ENCODE results near the gene RAPGEF1. TPM values are rescaled to one million over a fixed set of nuclear protein-coding genes. Genes with fewer than 3 reads are reported as not detected.

The RAPGEF1 gene
- total and polyA plus RNA-seq, 12 donors, result 39.6 to 135 (median 111) TPM

DNA sequence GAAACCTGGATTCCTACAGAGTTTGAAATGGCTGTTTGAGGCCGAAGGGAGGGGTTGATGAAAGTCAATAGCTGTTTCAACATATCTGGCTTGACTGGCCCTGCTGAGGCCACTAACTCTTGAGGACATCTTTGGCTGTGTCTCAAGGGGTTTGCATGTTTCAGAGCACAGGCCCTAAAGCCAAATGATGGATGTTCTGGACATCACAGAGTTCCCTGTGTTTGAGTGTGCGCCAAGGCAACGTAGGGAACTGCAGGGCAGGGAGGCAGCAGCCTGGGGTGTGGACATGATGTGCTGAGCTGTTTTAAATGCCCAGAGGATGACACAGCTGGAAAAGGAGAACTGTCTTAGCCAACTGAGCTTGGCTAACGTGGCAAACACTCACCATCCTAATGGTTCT is 89.6 kb downstream of the RAPGEF1 start:
- peaks cover 4 to 69% (median 48%) of the 10 kb centered on the region in 9 donors for H3K4me1 ChIP-seq
- ATAC-seq, result peak in 6 of 8 donors; percentile 29 to 85 (median 45)
- intact Hi-C loops (cut with DNase I), result no loop called here

DNA sequence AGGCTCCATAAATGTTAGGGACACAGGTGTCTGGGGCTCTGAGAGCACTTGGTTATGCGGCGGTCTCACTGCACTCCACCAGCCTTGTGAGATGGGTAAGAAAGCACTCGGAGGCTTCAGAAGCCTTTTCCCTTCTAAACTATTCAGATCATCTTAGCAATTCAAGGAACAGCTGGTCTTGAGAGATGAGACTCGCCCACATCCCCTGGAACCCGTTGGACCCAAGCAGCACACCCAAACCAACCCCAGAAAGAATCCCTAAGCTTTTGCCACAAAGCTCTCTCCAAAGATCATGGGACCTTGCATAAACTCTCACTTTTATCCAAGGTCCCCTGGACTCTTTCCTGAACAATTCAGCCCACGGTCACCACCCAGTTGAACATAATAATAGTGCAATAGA is 90.2 kb downstream of the RAPGEF1 start:
- TF ChIP-seq, protein P1, sequence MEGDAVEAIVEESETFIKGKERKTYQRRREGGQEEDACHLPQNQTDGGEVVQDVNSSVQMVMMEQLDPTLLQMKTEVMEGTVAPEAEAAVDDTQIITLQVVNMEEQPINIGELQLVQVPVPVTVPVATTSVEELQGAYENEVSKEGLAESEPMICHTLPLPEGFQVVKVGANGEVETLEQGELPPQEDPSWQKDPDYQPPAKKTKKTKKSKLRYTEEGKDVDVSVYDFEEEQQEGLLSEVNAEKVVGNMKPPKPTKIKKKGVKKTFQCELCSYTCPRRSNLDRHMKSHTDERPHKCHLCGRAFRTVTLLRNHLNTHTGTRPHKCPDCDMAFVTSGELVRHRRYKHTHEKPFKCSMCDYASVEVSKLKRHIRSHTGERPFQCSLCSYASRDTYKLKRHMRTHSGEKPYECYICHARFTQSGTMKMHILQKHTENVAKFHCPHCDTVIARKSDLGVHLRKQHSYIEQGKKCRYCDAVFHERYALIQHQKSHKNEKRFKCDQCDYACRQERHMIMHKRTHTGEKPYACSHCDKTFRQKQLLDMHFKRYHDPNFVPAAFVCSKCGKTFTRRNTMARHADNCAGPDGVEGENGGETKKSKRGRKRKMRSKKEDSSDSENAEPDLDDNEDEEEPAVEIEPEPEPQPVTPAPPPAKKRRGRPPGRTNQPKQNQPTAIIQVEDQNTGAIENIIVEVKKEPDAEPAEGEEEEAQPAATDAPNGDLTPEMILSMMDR (IDR thresholded peaks at IDR 0.05), result no peak
- DNase-seq (no peak), ATAC-seq (no peak)
- Histone ChIP-seq H3K36me3 (peaks cover 0 to 60% (median 10%) of the 10 kb centered on the region in 9 donors), H3K27ac (peak overlapping the region in 2 of 10 donors; percentile 9 to 75), H3K4me1 (peaks cover 6 to 69% (median 48%) of the 10 kb centered on the region in 9 donors), H3K9me3 (no peaks in the 10 kb centered on the region), H3K4me3 (no peak overlapping the region), H3K27me3 (no peaks in the 10 kb centered on the region)
- 87 to 92% methylated on average over 6 of the region's 6 CpGs for WGBS, 2 donors
- intact Hi-C loops (cut with DNase I), result no loop called here

More for the DNA sequence above, 89.6 kb downstream of the RAPGEF1 start:
- TF ChIP-seq, protein P1 (IDR thresholded peaks at IDR 0.05), result no peak
- Histone ChIP-seq H3K9me3 (no peaks in the 10 kb centered on the region), H3K4me3 (no peak overlapping the region), H3K27me3 (no peaks in the 10 kb centered on the region), H3K36me3 (peaks cover 0 to 54% (median 10%) of the 10 kb centered on the region in 9 donors), H3K27ac (peak overlapping the region in 1 of 10 donors; percentile 75)
- DNase-seq, result no peak
- 61 to 72% methylated on average over 4 of the region's 4 CpGs for WGBS, 2 donors

DNA sequence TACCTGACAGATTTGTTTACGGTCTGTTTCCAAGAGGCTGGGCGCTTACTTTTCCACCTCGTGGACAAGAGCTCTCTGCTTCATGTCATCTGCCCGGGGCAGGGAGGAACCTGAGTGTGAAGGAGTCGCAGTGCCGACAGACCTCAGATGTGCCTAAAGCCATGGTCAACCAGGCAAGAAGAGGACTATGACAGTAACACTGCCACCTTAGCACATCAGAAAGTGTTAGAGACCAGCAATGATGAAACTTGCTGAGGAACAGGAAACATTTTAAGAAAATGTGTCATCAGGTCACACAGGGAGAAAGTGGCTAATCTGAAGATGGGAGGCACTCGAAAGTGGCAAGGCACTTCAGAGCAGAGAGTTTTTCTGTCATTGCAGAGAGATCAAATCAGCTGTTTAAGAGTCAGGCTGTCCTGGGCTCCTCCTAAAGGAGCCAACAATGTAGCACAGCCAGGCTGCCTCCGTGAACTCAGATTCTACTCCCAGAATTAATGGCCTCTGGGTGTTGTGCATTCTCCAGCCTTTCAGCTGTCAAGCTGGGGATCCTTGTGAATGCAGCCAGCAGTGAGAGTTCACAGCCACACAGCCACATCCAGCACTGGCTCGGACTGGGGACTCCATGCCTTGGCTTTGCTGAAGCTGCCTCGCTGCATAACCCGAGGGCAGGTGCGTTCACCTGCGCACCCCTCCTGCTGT is 94.6 kb downstream of the RAPGEF1 start:
- no peak overlapping the region for H3K4me3 ChIP-seq
- peaks cover 8 to 65% (median 44%) of the 10 kb centered on the region in 9 donors for H3K4me1 ChIP-seq
- TF ChIP-seq, protein P1 (IDR thresholded peaks at IDR 0.05), result no peak
- peak in 5 of 8 donors; percentile 5 to 20 (median 16) for ATAC-seq
- peak overlapping the region in 2 of 10 donors; percentile 16 to 34 for H3K27ac ChIP-seq
- no peaks in the 10 kb centered on the region for H3K9me3 ChIP-seq
- peaks cover 0 to 85% (median 23%) of the 10 kb centered on the region in 9 donors for H3K36me3 ChIP-seq
- H3K27me3 ChIP-seq, result no peaks in the 10 kb centered on the region
- WGBS, 2 donors, result 66 to 69% methylated on average over 13 of the region's 13 CpGs
- DNase-seq, result no peak
- intact Hi-C loops (cut with DNase I), result no loop called here

DNA sequence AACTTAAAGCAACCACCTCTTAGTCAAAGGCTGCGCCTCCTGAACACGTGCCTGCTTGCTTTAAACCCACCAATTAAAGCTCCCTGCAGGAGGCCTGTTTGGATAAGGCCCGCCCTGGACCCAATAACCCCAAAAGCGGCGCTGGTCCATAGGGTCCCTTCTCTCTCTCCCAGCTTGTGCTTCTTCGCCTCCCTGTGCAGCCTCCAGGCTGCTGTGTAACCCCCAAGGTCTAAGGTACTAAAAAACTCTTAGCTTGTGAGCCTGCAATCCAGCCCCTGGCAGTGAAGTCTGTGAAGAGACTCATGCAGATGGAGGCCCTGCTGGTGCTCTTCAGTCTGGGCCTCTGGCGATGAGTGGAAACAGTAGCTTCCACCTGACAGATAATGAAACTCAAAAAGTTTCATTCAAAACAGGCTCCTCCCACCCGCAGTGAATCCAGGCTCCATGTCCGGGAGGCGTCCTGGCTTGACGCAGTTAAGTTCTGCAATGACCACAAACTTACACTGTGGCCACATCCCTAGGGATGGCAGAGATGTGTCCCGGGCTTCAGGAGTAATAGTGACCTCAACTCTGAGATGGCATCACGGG is 97.3 kb downstream of the RAPGEF1 start:
- intact Hi-C loops (cut with DNase I), result no loop called here
- H3K36me3 ChIP-seq, result peaks cover 0 to 90% (median 29%) of the 10 kb centered on the region in 9 donors
- peak in 1 of 8 donors; percentile 18 for ATAC-seq
- TF ChIP-seq, protein P1 (IDR thresholded peaks at IDR 0.05), result no peak
- no peaks in the 10 kb centered on the region for H3K27me3 ChIP-seq
- no peak overlapping the region for H3K4me3 ChIP-seq
- 90 to 92% methylated on average over 13 of the region's 13 CpGs for WGBS, 2 donors
- H3K27ac ChIP-seq, result peak overlapping the region in 2 of 10 donors; percentile 12 to 21
- no peaks in the 10 kb centered on the region for H3K9me3 ChIP-seq
- no peak for DNase-seq
- peaks cover 8 to 68% (median 42%) of the 10 kb centered on the region in 9 donors for H3K4me1 ChIP-seq
